ENCODE data around the gene RBM10. TPM values are rescaled to one million over a fixed set of nuclear protein-coding genes. Genes with fewer than 3 reads are reported as not detected.

The RBM10 gene
- total and polyA plus RNA-seq, 9 of the 15 experiments (the other 6 are each of a cell fraction or from before 2014, with no cell fraction given), result 1.1 to 61.7 (median 31.5) TPM

DNA sequence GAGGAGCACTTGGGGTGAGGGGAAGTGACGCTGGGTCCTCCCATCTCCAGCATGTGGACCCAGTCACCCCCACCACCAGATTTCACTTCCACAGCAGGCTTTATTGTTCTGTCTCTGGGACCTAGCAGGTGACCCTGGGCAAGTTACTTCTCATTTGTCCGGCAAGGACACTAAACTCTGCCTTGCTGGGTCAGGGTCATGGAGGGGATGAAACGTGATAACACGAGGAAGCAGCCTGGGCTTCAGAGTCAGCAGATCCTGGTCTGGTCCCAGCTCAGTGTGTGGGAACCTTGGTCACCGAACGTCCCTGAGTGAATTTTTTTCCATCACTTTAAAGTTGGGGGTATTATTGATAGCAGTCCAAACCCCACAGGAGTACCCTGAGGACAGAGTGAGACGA lies 52.5 kb downstream of the RBM10 start (continued):
- TF ChIP-seq SRF (CRISPR knock-in tag; IDR thresholded peaks at IDR 0.05), result no peak

DNA sequence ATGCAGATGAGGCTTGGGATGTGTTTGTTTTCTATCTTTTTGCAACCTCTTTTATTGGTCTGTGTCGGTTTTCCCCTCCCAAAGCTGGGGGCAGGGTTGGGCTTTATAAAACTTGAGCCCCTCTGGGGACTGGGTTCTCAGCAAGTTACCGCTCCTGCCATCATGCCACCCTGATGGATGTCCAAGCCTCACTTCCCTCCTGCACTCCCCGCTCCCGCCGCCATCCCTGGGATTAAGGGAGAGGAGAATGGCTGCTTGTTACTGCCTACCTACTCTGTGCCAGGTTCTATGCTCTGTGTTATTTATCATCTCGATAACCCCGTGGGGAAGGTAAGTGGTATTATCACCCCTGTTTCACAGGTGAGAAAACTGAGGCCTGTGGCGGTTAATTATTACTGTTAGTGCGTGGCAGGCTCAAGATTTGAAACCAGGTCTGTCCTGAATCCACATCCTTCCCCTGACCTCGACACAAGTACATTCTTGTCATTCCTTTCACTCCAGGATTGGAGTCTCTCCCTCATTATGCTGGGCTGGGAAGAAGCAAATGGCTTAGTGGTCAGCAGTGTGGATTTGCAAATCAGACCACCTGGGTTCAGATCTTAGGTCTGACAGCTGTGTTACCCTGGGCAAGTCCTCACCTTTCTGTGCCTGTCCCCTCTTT lies 53.1 kb downstream of the RBM10 start:
- peaks cover 3% of the 10 kb centered on the region for H3K9me1 ChIP-seq (ENCODE audit: control insufficient read depth, insufficient read depth, low read length)
- no peak overlapping the region for H3K27ac ChIP-seq (ENCODE audit: extremely low read depth, low read depth, low read length)
- H3K4me1 ChIP-seq (replicated peaks in 1 of 2; ENCODE audit: control insufficient read depth in 2 of 2, insufficient read depth in 2 of 2, low read length in 2 of 2), result peaks cover 5 to 11% of the 10 kb centered on the region in 2 experiments; a peak in 4 of 5 replicates
- ChIA-PET CTCF (ENCODE audit: low intra/inter-chr PET ratio) (no interaction called here), POLR2A (interaction anchor here (0.7 kb wide), 1 partner anchor 15 kb away, joined by 4 read pairs; no protein-coding TSS in a partner anchor)
- H3K4me2 ChIP-seq (ENCODE audit: insufficient read depth, low read length), result no peak overlapping the region
- FAIRE-seq, result no peak
- H4K20me1 ChIP-seq (replicated peaks; ENCODE audit: control insufficient read depth, insufficient read depth, low read length), result peaks cover 17% of the 10 kb centered on the region
- in situ Hi-C loops (cut with MboI) (loop anchor here (10.0 kb wide), 2 partner anchors 187 to 327 kb away; no protein-coding TSS in a partner anchor), intact Hi-C loops (cut with micrococcal nuclease) (loop anchor here (10.0 kb wide), 1 partner anchor 547 kb away; no protein-coding TSS in a partner anchor)
- H3K9me3 ChIP-seq (replicated peaks; ENCODE audit: control insufficient read depth, insufficient read depth, low read depth, low read length), result no peaks in the 10 kb centered on the region
- ATAC-seq, result no peak
- H3K27me3 ChIP-seq (ENCODE audit: control insufficient read depth in 2 of 2, insufficient read depth in 2 of 2, low read length in 2 of 2), result no peaks in the 10 kb centered on the region
- H3K79me2 ChIP-seq (ENCODE audit: control insufficient read depth, insufficient read depth, low read length), result peaks cover 41% of the 10 kb centered on the region
- 100% methylated on average over 7 of the region's 10 CpGs for WGBS (ENCODE audit: insufficient coverage, low coverage, missing lambda C conversion rate)
- no TSS peak for BruUV-seq (replicated peaks)
- no peak overlapping the region for H3K9ac ChIP-seq (ENCODE audit: insufficient read depth in 1 of 2, low read depth in 2 of 2, low read length in 2 of 2)
- no peak for DNase-seq (ENCODE audit: extremely low read depth in 1 of 4, low spot score in 3 of 4)
- no peak overlapping the region for H2AFZ ChIP-seq (ENCODE audit: low read depth, low read length)
- H3K36me3 ChIP-seq (ENCODE audit: control insufficient read depth, insufficient read depth, low read length), result peaks cover 78% of the 10 kb centered on the region; the same call in 2 of the 3 replicates
- no peak overlapping the region for H3K4me3 ChIP-seq
- TF ChIP-seq POU5F1 (IDR thresholded peaks at IDR 0.05; ENCODE audit: borderline replicate concordance, low read depth, low read length, partially characterized antibody) (no peak), MIER1 (IDR thresholded peaks at IDR 0.05; ENCODE audit: low read depth) (no peak), NCOA2 (IDR thresholded peaks at IDR 0.05; ENCODE audit: partially characterized antibody in 2 of 2) (no peak), SMAD2 (IDR thresholded peaks at IDR 0.05; ENCODE audit: low read depth, low read length) (no peak), C11orf30 (IDR thresholded peaks at IDR 0.05; ENCODE audit: low read depth) (no peak), ZSCAN32 (CRISPR knock-in tag; IDR thresholded peaks at IDR 0.05) (no peak), PHTF2 (CRISPR knock-in tag; IDR thresholded peaks at IDR 0.05) (no peak), MTA3 (IDR thresholded peaks at IDR 0.05; ENCODE audit: borderline replicate concordance) (no peak), PYGO2 (tag; IDR thresholded peaks at IDR 0.05) (no peak)
- TF ChIP-seq, protein P1, sequence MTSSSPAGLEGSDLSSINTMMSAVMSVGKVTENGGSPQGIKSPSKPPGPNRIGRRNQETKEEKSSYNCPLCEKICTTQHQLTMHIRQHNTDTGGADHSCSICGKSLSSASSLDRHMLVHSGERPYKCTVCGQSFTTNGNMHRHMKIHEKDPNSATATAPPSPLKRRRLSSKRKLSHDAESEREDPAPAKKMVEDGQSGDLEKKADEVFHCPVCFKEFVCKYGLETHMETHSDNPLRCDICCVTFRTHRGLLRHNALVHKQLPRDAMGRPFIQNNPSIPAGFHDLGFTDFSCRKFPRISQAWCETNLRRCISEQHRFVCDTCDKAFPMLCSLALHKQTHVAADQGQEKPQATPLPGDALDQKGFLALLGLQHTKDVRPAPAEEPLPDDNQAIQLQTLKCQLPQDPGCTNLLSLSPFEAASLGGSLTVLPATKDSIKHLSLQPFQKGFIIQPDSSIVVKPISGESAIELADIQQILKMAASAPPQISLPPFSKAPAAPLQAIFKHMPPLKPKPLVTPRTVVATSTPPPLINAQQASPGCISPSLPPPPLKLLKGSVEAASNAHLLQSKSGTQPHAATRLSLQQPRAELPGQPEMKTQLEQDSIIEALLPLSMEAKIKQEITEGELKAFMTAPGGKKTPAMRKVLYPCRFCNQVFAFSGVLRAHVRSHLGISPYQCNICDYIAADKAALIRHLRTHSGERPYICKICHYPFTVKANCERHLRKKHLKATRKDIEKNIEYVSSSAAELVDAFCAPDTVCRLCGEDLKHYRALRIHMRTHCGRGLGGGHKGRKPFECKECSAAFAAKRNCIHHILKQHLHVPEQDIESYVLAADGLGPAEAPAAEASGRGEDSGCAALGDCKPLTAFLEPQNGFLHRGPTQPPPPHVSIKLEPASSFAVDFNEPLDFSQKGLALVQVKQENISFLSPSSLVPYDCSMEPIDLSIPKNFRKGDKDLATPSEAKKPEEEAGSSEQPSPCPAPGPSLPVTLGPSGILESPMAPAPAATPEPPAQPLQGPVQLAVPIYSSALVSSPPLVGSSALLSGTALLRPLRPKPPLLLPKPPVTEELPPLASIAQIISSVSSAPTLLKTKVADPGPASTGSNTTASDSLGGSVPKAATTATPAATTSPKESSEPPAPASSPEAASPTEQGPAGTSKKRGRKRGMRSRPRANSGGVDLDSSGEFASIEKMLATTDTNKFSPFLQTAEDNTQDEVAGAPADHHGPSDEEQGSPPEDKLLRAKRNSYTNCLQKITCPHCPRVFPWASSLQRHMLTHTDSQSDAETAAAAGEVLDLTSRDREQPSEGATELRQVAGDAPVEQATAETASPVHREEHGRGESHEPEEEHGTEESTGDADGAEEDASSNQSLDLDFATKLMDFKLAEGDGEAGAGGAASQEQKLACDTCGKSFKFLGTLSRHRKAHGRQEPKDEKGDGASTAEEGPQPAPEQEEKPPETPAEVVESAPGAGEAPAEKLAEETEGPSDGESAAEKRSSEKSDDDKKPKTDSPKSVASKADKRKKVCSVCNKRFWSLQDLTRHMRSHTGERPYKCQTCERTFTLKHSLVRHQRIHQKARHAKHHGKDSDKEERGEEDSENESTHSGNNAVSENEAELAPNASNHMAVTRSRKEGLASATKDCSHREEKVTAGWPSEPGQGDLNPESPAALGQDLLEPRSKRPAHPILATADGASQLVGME (CRISPR knock-in tag; IDR thresholded peaks at IDR 0.05), result no peak
- TF ChIP-seq, protein P2, sequence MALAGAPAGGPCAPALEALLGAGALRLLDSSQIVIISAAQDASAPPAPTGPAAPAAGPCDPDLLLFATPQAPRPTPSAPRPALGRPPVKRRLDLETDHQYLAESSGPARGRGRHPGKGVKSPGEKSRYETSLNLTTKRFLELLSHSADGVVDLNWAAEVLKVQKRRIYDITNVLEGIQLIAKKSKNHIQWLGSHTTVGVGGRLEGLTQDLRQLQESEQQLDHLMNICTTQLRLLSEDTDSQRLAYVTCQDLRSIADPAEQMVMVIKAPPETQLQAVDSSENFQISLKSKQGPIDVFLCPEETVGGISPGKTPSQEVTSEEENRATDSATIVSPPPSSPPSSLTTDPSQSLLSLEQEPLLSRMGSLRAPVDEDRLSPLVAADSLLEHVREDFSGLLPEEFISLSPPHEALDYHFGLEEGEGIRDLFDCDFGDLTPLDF (CRISPR knock-in tag; IDR thresholded peaks at IDR 0.05), result no peak
- TF ChIP-seq, protein P3, sequence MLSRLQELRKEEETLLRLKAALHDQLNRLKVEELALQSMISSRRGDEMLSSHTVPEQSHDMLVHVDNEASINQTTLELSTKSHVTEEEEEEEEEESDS (CRISPR knock-in tag; IDR thresholded peaks at IDR 0.05), result no peak
